GM19240 (cell line): ENCODE measurements around the gene RASA2.
"Not testable (repeated sequence)": the region's sequence is repeated elsewhere in the genome, so short reads cannot be mapped to it uniquely, and the experiment has no call there.

Experiments used
- DNase-seq: peaks from one replicate; pipeline ENCODE4 v3.0.0; 2011; ENCODE audit warnings: low spot score; ENCODE audit not compliant: insufficient read length

The RASA2 gene

GRCh38 chr3:141536017-141536416 is 49.2 kb downstream of the RASA2 start:
- not testable (repeated sequence) for DNase-seq

DNA sequence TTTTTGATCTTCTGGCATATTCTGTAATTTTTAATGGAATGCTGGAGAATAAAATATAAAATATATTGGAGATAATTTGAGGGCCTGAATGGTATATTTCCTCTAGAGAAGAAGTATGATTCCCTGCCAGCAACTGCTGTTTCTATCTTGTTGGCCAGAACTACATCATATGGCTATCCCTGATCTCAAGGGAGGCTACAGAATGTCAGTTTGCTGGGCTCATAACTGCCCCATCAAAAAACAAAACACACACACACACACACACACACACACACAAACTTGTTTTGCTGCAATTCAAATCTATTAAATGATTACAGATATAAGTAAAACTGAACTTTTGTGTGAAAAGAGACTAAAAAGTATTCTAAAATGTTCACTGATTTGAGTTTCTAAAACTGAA is 51.0 kb downstream of the RASA2 start:
- DNase-seq, result no peak

DNA sequence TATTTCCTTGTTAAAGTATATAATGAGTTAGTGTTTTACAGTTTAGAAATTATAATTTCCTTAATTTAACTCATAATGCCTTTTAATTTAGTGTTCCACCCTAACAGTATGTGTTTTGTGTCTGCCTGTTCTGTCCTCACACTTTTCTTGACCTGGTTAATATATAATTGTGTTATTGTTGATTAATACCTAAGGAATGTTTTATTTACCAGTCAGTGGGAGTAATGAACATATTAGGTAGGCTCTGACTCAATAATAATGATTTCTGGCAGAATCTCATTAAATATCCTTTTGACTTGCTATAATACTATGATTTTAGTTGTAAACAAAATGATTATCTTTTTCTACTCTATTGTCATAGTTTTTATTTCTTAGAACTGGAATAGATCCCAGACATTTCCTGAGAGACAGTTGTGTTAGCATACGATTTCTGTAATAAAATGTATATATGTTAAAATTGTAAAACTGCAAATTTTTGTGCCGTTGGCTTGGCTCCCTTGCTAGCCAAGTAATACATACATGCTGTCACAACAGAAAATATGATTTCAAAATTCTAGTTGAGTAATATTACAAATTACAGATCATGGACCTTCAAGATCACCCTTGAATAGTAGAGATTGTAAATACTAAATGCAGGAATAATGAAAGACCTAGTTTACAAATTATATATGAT is 51.9 kb downstream of the RASA2 start:
- DNase-seq, result no peak

DNA sequence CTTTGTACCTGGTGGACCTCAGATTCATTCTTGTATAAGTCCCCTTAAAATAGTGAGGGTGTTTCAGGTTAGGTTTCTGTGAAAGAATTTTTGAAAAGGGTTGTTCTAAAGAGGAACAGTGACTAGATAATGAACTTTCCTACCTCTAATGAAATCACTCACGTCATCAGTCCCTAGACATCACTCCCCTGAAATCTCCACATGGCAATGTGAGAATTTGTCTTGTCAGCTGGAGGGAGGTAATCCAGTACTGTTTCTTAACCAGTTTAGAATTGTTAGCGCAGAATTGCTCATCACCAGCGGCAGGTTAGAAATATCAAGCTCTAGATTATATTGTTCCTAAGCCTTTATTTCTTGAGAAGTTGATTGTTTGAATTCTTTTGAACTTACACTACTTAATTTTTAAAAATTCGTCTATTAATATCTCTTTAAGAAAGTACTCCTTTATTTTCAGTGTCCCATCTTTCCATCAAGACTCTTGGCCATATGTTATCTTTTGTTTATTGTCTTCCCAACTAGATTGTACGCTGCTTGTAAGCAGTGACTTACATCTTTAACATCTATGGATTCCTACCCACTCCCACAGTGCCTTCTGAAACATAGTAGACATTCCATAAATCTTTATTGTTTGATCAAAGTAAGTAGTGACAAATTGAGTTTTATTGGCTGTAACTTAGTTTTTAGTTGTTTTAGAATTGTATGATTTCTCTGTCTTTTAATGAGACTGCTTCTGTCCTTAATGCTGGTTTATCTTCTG is 52.8 kb downstream of the RASA2 start:
- DNase-seq, result no peak

- DNase-seq, result no peak
These were observed 53.7 kb downstream of the RASA2 start for GRCh38 chr3:141540531-141540930.

GRCh38 chr3:141542202-141542969 is 55.6 kb downstream of the RASA2 start:
- DNase-seq, result no peak

DNA sequence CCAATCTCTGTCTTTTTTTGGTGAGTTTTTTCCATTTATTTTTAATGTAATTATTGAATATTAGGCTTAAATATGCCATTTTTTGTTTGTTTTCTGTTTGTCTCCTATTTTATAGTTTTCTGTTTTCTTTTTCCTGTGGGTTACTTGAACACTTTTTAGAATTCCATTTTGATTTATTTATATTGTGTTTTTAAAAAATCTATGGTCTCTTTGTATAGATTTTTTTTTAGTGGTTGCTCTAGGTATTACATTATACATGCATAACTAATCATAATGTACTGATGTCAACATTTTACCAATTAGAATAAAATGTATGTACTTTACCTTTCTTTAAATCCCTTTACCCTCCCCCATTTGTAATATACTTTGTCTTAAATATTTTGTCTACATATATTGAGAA is 56.2 kb downstream of the RASA2 start:
- DNase-seq, result no peak

DNA sequence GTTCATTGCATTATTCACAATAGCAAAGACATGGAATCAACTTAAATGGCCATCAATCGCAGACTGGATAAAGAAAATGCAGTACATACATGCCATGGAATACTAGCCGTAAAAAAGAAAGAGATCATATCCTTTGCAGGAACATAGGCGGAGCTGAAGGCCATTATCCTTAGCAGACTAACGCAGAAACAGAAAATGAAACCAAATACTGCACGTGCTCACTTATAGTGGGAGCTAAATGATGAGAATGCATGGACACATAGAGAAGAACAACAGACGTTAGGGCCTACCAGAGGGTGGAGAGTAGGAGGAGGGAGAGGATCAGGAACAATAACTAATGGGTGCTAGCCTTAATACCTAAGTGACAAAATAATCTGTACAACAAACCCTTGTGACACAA is 57.9 kb downstream of the RASA2 start:
- DNase-seq, result no peak

DNA sequence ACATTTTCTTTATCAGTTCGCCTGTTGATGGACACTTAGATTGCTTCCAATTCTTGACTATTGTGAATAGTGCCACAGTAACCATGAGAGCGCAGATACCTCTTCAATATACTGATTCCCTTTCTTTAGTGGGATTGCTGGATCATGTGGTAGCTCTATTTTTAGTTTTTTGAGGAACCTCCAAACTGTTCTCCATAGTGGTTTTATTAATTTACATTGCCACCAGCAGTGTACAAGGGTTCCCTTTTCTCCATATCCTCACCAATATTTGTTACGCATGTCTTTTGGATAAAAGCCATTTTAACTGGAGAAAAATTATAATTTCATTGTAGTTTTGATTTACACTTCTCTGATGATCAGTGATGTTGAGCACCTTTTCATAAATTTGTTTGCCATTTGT is 59.3 kb downstream of the RASA2 start:
- no peak for DNase-seq

DNA sequence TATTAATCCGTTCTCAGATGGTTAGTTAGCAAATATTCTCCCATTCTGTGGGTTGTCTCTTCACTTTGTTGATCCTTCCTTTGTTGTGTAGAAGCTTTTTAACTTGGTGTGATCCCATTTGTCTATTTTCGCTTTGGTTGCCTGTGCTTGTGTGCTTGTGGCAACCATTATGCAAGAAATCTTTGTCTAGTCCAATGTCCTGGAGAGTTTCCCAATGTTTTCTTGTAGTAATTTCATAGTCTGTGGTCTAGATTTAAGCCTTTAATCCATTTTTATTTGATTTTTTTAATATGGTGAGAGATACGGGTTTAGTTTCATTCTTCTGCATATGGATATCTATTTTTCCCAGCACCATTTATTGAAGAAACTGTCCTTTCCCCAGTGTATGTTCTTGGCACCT is 59.8 kb downstream of the RASA2 start:
- DNase-seq, result no peak

DNA sequence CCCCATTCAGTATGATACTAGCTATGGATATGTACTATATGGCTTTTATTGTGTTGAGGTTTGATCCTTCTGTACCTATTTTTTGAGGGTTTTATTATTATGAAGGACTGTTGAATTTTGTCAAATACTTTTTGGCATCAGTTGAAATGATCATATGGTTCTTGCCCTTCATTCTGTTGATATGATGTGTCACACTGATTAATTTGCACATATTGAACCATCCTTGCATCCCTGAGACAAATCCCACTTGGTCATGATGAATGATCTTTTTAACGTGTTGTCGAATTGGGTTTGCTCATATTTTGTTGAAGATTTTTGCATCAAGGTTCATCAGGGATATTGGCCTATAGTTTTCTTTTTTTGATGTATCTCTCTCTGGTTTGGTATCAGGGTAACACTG is 61.0 kb downstream of the RASA2 start:
- no peak for DNase-seq

GRCh38 chr3:141550926-141551665 is 64.3 kb downstream of the RASA2 start:
- no peak for DNase-seq

DNA sequence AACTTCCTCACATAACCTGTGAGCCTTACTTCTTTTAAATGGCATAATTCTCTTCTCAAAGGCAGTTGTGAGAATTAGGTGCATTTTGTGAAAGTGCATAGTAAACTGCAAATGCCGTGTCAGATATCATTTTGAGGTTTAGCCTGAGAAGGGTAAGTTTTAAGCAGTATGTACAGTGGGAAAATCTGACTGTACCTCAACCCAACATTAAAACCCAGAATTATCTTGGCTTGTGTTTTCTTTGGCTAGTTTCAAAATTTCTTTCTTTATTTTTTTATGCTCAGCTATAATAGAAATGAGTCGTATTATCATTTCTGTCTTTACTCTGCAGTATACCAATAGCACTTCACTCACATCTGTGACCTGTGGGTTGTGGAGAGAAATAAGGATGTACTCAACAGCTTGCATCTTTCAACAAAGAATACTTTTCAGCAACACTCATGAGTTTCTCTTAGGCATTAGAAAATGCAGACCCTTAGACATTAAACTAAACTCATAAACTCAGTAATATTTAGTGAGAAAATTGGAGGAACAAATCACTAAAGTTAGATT is 65.7 kb downstream of the RASA2 start:
- DNase-seq, result no peak

DNA sequence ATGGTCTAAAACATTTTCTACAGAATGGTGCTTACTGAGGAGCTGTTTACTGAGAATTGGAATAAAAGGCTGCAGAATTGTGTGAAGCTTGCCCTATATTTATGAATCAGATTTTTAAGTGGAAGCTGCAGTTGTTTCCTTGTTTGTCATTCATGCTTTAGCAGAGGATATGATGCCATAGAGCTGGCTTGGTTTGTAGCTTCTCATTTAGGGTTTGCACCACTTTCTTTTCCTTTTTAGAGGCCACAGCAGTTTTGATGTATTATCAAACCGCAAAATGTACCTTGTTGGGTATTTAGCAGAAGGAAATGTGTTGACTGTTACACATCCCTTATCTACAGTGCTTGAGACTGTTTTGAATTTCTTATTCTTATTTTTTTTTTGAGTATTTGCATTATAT is 66.2 kb downstream of the RASA2 start:
- no peak for DNase-seq

DNA sequence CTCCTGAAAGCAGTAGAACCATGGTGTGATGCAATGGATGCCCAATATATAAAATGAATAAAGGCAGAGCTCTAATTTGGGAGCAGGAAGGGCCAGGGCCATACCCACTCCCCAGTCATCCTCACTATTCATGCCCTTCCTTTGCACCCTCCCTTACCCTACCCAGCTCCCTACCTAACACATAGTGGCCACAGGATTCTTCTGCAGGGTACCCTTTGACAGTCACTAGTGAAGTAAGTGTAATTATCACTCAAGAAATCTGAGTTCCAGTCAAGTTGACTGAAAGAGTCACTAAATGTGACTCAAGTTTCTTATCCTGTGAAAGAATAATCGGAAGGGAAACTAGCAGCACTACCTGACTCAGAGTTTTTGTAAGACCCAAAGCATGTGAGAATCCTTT is 69.2 kb downstream of the RASA2 start:
- DNase-seq, result no peak

GRCh38 chr3:141557961-141558706 is 71.3 kb downstream of the RASA2 start:
- DNase-seq, result no peak

DNA sequence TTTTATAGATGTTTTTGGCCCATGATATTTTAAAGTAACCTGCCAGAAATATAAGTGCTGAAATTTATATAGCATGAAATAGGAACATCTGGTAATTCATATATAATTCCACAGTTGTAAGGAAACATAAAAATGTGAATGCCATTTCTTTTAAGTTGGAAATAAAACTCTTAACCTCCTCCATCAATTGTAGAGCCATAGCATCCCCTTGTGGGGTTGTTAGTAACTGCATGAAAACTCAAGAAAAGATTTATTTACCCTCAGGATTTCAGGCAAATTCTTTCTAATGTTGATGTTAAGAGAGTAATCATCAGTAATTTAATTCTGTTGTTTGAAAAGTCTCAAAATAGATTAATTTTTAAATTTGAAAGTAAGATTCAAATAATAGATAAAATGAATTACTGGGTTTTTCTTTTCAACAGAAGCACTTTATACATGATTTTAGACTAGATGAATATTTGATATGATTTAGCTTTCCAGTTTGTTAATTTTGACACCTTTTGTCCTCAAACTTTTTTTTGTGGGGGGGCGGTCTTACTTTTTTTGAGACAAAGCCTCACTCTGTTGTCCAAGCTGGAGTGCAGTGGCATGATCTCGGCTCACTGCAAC is 74.7 kb downstream of the RASA2 start:
- DNase-seq, result no peak

DNA sequence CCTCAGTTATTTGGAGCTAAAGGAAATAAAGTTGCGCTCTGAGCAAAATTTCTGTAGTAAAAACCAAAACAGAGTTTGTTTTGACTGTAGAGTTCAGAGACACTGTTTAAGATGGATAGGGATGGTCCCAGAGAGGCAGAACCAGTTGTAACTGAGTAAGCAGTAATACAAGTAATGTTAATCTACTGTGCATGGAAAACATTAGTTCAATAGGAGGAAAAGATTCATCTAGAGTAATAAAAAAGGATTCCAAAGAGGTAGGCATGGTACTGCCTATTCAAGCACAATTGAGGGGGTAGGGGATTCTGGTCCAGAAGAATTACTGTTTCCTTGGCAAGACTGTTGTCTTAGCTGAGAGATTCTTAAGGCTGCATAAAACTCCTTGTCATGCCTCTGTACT is 77.4 kb downstream of the RASA2 start:
- no peak for DNase-seq

DNA sequence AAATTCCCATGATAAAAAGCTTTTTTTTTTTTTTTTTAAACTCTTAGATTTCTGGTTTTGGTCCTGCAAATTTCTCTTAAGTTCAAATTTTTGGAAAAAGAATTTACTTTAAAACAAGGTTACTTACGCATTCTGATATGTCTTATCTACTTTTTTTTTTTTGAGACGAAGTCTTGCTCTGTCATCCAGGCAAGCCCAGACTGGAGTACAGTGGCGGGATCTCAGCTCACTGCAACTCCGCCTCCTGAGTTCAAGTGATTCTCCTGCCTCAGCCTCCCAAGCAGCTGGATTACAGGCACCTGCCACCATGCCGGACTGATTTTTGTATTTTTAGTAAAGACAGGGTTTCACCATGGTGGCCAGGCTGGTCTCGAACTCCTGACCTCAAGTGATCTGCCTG is 83.2 kb downstream of the RASA2 start:
- DNase-seq, result no peak
